Neural cell (in vitro differentiated cells): ENCODE results near the gene EPS15. TPM values are rescaled to one million over a fixed set of nuclear protein-coding genes. Genes with fewer than 3 reads are reported as not detected.

Experiments used
- H2AFZ ChIP-seq: fragments of 200-600, 300-800 bp; sonication (generic), shearing (Covaris generic); 2 replicates; pipeline ENCODE4 v1.6.0; 2014; ENCODE audit warnings: low read depth, mild to moderate bottlenecking, antibody characterized with exemption, low read length, moderate library complexity
- H3F3A ChIP-seq: fragments of 200-600 bp; shearing (Covaris generic); 2 replicates; pipeline ENCODE4 v1.6.1; 2016; ENCODE audit warnings: mild to moderate bottlenecking, moderate library complexity, mixed read lengths, antibody characterized with exemption, low read length; ENCODE audit not compliant: insufficient read depth, poor library complexity, severe bottlenecking
- H3K27ac ChIP-seq: fragments of 200-600, 300-800 bp; sonication (generic), shearing (Covaris generic); 2 replicates; pipeline ENCODE4 v1.5.1; 2014; ENCODE audit warnings: mild to moderate bottlenecking, low read length, moderate library complexity
- H3K27me3 ChIP-seq: fragments of 300-800, 200-600 bp; sonication (generic), shearing (Covaris generic); 2 replicates; pipeline ENCODE4 v1.6.0; 2014; ENCODE audit warnings: mild to moderate bottlenecking, low read depth, low read length, moderate library complexity; ENCODE audit not compliant: insufficient read depth
- H3K36me3 ChIP-seq: fragments of 300-800, 200-600 bp; sonication (generic), shearing (Covaris generic); 2 replicates; pipeline ENCODE4 v1.5.1; 2014; ENCODE audit warnings: mild to moderate bottlenecking, antibody characterized with exemption, low read length, moderate library complexity; ENCODE audit not compliant: insufficient read depth
- H3K4me2 ChIP-seq: fragments of 300-800, 200-600 bp; sonication (generic), shearing (Covaris generic); 2 replicates; pipeline ENCODE4 v1.6.0; 2014; ENCODE audit warnings: mild to moderate bottlenecking, low read length
- H3K4me3 ChIP-seq: fragments of 300-800, 200-600 bp; sonication (generic), shearing (Covaris generic); 2 replicates; pipeline ENCODE4 v1.5.1; 2014; ENCODE audit warnings: mild to moderate bottlenecking, low read length, moderate library complexity
- H3K79me2 ChIP-seq: fragments of 200-600 bp; shearing (Covaris generic); replicated peaks from 2 replicates; pipeline ENCODE4 v1.6.0; 2014; ENCODE audit warnings: mild to moderate bottlenecking, low read length, moderate library complexity; ENCODE audit not compliant: insufficient read depth
- H3K9ac ChIP-seq: fragments of 300-800, 200-600 bp; sonication (generic), shearing (Covaris generic); 2 replicates; pipeline ENCODE4 v1.6.1; 2016; ENCODE audit warnings: mild to moderate bottlenecking, low read length, mixed read lengths
- H3K9me2 ChIP-seq: fragments of 200-600 bp; shearing (Covaris generic); 2 replicates; pipeline ENCODE4 v1.6.1; 2016; ENCODE audit warnings: mild to moderate bottlenecking, low read length, mixed read lengths; ENCODE audit not compliant: insufficient read depth
- H3K9me3 ChIP-seq: fragments of 200-600, 300-800 bp; sonication (generic), shearing (Covaris generic); 2 replicates; pipeline ENCODE4 v1.6.1; 2016; ENCODE audit warnings: mild to moderate bottlenecking, mixed run types, low read length, moderate library complexity, mixed read lengths
- H4K20me1 ChIP-seq: fragments of 200-600 bp; shearing (Covaris generic); 2 replicates; pipeline ENCODE4 v1.6.1; 2016; ENCODE audit warnings: mild to moderate bottlenecking, mixed run types; ENCODE audit not compliant: insufficient read depth
- EP300 ChIP-seq: fragments of 450-650 bp; conservative IDR thresholded peaks from 2 replicates; pipeline ENCODE4 v1.6.1; 2014; ENCODE audit warnings: antibody characterized with exemption, mild to moderate bottlenecking, moderate library complexity; ENCODE audit not compliant: poor library complexity, severe bottlenecking
- EZH2 ChIP-seq: fragments of 200-600, 300-800 bp; shearing (Covaris generic), sonication (generic); IDR thresholded peaks from 2 replicates; pipeline ENCODE4 v1.6.1; 2014; ENCODE audit warnings: antibody characterized with exemption, low read length, borderline replicate concordance, mild to moderate bottlenecking; ENCODE audit not compliant: insufficient read depth, poor library complexity, severe bottlenecking
- MXI1 ChIP-seq: fragments of 450-650 bp; conservative IDR thresholded peaks from 2 replicates; pipeline ENCODE4 v1.6.1; 2014; ENCODE audit warnings: antibody characterized with exemption, mild to moderate bottlenecking; ENCODE audit not compliant: poor library complexity, severe bottlenecking
- POLR2AphosphoS5 ChIP-seq: IDR thresholded peaks from 2 replicates; pipeline ENCODE4 v1.6.1; 2012
- RAD21 ChIP-seq: fragments of 450-650 bp; conservative IDR thresholded peaks from 2 replicates; pipeline ENCODE4 v1.6.1; 2014; ENCODE audit warnings: antibody characterized with exemption, mild to moderate bottlenecking, moderate library complexity
- SMC3 ChIP-seq: fragments of 450-650 bp; conservative IDR thresholded peaks from 2 replicates; pipeline ENCODE4 v1.6.1; 2014; ENCODE audit warnings: antibody characterized with exemption, mild to moderate bottlenecking, moderate library complexity; ENCODE audit not compliant: poor library complexity
- TAF1 ChIP-seq: IDR thresholded peaks from 2 replicates; pipeline ENCODE4 v1.6.1; 2012; ENCODE audit warnings: low read depth
- polyA plus RNA-seq: library from polyadenylated mRNA; depleted of rRNA; stranded (reverse); fragments of >200 nt; gene quantifications from 2 replicates; pipeline ENCODE4 v1.2.3, GENCODE V29; 2014
- TF ChIP-seq, protein P1 (sequence below): IDR thresholded peaks from 2 replicates; pipeline ENCODE4 v1.6.1; 2012; ENCODE audit warnings: borderline replicate concordance
- TF ChIP-seq, protein P2 (sequence below): fragments of 450-650 bp; IDR thresholded peaks from 2 replicates; pipeline ENCODE4 v1.5.1; 2014; ENCODE audit warnings: antibody characterized with exemption, mild to moderate bottlenecking, moderate library complexity; ENCODE audit not compliant: poor library complexity, severe bottlenecking

Gene EPS15
- polyA plus RNA-seq, 1 donor from 2014 or later, result 101 TPM

DNA sequence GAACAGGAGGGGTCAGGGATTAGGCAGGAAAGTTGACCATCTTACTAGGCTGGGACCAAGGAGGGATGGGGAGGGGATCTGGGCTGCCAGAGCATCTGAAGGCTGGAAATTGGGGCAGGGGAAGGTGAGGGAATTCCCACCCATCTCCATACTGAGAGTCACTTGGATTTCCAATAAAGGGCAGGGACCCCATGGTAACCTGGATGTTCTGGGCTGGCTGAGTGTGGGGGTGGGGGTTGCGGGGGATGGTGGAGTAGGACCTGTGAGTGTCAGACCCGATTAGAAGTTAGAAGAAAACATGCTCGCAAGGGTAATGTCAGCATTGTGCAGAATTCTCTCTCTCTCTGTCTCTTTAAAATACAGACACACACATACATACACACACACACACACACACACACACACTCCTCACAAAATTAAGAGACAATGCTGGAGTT, 40.0 kb upstream of the EPS15 start:
- H3K4me2 ChIP-seq, result no peak overlapping the region
- H2AFZ ChIP-seq, result no peak overlapping the region

DNA sequence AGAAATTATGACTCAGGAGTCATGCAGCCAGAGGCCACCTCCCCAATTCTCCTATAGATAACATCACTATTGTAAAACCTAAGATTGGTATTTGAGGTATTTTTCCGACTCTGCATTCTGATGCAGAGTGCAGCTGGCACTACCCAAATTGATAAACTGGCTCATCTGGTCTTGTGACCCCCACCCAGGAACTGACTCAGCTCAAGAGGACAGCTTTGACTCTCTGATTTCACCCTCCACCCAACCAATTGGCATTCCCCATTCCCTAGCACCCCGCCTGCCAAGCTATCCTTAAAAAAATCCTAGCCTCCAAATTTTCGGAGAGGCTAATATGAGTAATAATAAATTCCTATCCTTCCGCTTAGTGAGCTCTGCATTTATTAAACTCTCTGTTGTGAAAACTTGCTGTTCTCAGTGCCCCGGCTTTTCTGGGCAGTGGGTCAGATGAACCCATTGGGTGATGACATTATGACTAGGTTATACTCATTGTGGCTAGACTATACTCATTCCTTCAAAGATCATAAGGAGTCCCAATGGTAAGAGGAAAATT, 39.4 kb upstream of the EPS15 start:
- no peaks in the 10 kb centered on the region for H4K20me1 ChIP-seq
- TF ChIP-seq POLR2AphosphoS5 (no peak), EP300 (no peak), MXI1 (no peak), TAF1 (no peak), SMC3 (no peak), RAD21 (no peak), EZH2 (no peak)
- TF ChIP-seq, protein P1, sequence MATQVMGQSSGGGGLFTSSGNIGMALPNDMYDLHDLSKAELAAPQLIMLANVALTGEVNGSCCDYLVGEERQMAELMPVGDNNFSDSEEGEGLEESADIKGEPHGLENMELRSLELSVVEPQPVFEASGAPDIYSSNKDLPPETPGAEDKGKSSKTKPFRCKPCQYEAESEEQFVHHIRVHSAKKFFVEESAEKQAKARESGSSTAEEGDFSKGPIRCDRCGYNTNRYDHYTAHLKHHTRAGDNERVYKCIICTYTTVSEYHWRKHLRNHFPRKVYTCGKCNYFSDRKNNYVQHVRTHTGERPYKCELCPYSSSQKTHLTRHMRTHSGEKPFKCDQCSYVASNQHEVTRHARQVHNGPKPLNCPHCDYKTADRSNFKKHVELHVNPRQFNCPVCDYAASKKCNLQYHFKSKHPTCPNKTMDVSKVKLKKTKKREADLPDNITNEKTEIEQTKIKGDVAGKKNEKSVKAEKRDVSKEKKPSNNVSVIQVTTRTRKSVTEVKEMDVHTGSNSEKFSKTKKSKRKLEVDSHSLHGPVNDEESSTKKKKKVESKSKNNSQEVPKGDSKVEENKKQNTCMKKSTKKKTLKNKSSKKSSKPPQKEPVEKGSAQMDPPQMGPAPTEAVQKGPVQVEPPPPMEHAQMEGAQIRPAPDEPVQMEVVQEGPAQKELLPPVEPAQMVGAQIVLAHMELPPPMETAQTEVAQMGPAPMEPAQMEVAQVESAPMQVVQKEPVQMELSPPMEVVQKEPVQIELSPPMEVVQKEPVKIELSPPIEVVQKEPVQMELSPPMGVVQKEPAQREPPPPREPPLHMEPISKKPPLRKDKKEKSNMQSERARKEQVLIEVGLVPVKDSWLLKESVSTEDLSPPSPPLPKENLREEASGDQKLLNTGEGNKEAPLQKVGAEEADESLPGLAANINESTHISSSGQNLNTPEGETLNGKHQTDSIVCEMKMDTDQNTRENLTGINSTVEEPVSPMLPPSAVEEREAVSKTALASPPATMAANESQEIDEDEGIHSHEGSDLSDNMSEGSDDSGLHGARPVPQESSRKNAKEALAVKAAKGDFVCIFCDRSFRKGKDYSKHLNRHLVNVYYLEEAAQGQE, result no peak
- TF ChIP-seq, protein P2, sequence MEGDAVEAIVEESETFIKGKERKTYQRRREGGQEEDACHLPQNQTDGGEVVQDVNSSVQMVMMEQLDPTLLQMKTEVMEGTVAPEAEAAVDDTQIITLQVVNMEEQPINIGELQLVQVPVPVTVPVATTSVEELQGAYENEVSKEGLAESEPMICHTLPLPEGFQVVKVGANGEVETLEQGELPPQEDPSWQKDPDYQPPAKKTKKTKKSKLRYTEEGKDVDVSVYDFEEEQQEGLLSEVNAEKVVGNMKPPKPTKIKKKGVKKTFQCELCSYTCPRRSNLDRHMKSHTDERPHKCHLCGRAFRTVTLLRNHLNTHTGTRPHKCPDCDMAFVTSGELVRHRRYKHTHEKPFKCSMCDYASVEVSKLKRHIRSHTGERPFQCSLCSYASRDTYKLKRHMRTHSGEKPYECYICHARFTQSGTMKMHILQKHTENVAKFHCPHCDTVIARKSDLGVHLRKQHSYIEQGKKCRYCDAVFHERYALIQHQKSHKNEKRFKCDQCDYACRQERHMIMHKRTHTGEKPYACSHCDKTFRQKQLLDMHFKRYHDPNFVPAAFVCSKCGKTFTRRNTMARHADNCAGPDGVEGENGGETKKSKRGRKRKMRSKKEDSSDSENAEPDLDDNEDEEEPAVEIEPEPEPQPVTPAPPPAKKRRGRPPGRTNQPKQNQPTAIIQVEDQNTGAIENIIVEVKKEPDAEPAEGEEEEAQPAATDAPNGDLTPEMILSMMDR, result no peak
- H3K4me2 ChIP-seq, result no peak overlapping the region
- no peaks in the 10 kb centered on the region for H3K27me3 ChIP-seq
- H3K79me2 ChIP-seq, result no peaks in the 10 kb centered on the region
- H3K9me2 ChIP-seq, result no peaks in the 10 kb centered on the region
- no peaks in the 10 kb centered on the region for H3F3A ChIP-seq
- H3K36me3 ChIP-seq, result no peaks in the 10 kb centered on the region
- no peaks in the 10 kb centered on the region for H3K9me3 ChIP-seq
- H3K9ac ChIP-seq, result no peak overlapping the region
- no peak overlapping the region for H3K4me3 ChIP-seq
- no peak overlapping the region for H3K27ac ChIP-seq
- no peak overlapping the region for H2AFZ ChIP-seq

More for the DNA sequence above, 40.0 kb upstream of the EPS15 start:
- TF ChIP-seq RAD21 (no peak), EZH2 (no peak), SMC3 (no peak), POLR2AphosphoS5 (no peak), MXI1 (no peak)
- TF ChIP-seq, protein P1, result no peak
- H3K27ac ChIP-seq, result no peak overlapping the region
- no peaks in the 10 kb centered on the region for H3K79me2 ChIP-seq
- H3K9ac ChIP-seq, result no peak overlapping the region
- H3K27me3 ChIP-seq, result no peaks in the 10 kb centered on the region
- H3K4me3 ChIP-seq, result no peak overlapping the region
- no peaks in the 10 kb centered on the region for H3K9me3 ChIP-seq
- no peaks in the 10 kb centered on the region for H3K9me2 ChIP-seq
- H3F3A ChIP-seq, result no peaks in the 10 kb centered on the region
- no peaks in the 10 kb centered on the region for H3K36me3 ChIP-seq
- H4K20me1 ChIP-seq, result no peaks in the 10 kb centered on the region
